Esophagus mucosa (tissue), 1 donor: Measurements from ENCODE around the gene PRMT3. TPM values are rescaled to one million over a fixed set of nuclear protein-coding genes. Genes with fewer than 3 reads are reported as not detected.
"Not testable (repeated sequence)": the region's sequence is repeated elsewhere in the genome, so short reads cannot be mapped to it uniquely, and the experiment has no call there.

Experiments
- ATAC-seq: fragments of 200-7000 bp; cut with Tn5 transposase; one replicate; pipeline ENCODE4 v1.9.1; 2020
- total RNA-seq: library from RNA; stranded (reverse); gene quantifications from one replicate; pipeline ENCODE4 v1.2.4, GENCODE V29; 2023
- donor health status: DM: yes; HTN: yes; CAD: no.

Gene PRMT3
- total RNA-seq, 1 donor from 2014 or later, result 16.7 TPM

GRCh38 chr11:20518323-20518834, 130.9 kb downstream of the PRMT3 start:
- ATAC-seq, result no peak

- no peak for ATAC-seq
These were observed 135.0 kb downstream of the PRMT3 start for GRCh38 chr11:20522536-20522935.

GRCh38 chr11:20529757-20530156, 142.2 kb downstream of the PRMT3 start:
- no peak for ATAC-seq

DNA sequence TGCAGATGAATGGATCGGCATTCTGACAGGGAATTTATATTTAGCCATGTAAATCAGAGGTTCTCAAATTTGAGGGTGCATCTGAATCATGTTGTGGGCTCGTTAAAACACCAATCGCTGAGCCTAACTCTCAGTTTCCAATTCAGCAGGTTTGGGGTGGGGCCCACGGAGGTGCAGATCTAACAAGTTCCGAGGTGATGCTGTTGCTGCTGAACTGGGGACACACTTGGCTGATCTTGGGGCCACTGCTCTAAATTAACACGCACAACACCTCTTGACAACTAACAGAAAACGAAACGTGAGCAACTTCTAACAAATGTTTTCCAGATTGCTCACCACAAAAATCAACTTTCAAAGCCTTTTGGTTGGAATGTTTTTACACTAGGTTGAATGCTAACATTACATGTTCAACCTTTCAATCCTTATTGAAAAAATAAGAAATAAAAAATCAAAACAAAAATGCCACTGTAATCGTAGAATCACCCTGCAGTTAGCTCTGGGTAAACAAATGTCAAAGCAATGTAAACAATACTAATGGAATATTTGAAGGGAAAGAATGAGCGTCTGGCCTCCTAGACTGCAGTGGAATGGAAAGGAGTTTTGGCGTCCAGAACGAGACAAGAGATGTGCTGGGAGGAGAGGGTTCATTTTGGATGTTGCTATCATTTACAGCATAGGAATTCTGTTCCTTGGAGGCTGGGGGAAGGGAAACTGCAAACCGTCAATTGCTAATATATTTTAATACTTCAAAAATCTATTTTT, 143.6 kb downstream of the PRMT3 start:
- no peak for ATAC-seq

DNA sequence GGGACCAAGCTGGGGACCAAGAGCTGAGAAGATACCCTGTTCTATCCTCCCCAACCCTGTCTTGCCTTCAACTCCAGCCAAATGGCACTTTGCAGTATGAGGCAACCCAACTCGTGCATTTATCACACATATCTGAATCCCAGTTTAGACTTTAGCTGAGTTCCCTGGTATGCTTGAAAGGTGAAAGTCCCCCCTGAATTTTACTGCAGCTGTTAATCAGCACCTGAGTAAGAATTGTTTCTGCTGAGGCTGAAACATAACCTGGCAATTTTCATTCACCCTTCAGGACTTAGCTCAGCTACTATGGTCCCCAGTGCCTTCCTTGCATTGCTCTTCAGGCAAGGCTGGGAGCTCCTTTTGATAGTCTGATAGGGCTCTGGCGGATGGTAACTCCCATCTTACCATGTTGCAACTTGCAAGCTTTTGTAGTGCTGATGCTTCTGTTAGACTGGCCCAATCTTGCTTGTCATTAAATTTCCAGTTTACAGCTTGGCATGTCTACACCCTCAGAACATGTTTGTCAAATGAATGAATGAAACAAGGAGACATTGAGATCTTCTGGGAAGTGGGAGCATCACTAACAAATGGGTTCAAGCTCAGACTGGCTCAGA, 147.9 kb downstream of the PRMT3 start:
- no peak for ATAC-seq

GRCh38 chr11:20536365-20536764, 148.8 kb downstream of the PRMT3 start:
- ATAC-seq, result no peak

- ATAC-seq, result no peak
These were observed 149.3 kb downstream of the PRMT3 start for GRCh38 chr11:20536784-20537183.

DNA sequence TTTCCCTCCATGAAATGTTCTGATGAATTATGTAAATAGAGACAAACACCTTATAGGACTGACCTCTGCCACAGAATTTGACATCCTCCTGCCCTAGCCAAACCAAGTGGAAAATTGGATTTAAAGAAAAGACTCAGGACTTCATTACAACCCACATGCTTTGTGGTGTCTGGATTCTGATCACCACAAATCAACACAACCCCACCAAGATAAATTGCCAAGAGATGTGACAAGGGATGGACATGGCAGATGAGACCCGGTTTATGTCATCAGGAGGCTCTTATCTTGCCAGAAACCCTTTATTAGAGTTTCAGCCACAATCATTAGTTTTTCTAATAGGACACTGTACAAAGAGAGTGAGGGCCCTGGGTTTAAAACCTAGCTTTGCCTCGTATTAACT, 154.0 kb downstream of the PRMT3 start:
- no peak for ATAC-seq

GRCh38 chr11:20544603-20545237, 157.2 kb downstream of the PRMT3 start:
- no peak for ATAC-seq

DNA sequence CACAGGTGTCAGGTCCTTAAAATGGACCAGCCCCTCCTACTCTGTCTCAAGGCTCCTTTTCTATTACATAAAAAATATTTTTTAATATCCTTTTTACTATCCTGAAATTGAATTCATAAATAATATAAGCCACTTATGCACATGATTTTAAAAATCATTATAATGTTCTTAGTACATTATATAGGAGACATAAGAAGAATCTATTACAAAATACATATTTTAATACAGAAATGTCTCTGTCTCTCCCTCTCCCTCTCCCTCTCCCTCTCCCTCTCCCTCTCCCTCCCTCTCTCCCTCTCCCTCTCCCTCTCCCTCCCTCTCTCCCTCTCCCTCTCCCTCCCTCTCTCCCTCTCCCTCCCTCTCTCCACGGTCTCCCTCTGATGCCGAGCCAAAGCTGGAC, 159.9 kb downstream of the PRMT3 start:
- ATAC-seq, result no peak

GRCh38 chr11:20551096-20551495, 163.6 kb downstream of the PRMT3 start:
- ATAC-seq, result no peak

GRCh38 chr11:20555783-20556182, 168.3 kb downstream of the PRMT3 start:
- ATAC-seq, result no peak

- not testable (repeated sequence) for ATAC-seq
These were observed 168.9 kb downstream of the PRMT3 start for GRCh38 chr11:20556396-20556795.

DNA sequence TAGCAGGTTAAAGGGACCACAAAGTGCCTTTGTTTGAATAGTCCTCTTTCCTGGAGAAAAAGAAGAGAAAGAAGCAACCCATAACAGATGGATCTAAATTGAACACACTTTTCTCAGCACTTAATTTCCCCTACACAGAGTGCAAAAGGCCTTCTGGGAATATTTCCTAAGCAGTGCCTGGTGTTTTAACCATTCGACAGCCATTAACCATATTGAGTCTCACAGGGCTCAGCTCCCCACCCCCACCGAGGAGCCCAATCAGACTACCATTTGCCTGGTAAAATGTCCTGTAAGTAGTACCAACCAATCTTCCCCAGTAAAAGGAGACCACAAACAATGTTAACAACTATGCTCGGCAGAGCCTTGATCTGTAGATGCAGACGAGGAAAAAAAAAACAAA, 171.2 kb downstream of the PRMT3 start:
- no peak for ATAC-seq

Other genes with a start within 250 kb of the PRMT3 start
- gene DBX1, start 227.2 kb upstream of the PRMT3 start, total RNA-seq, result not detected
- 39.5 TPM for gene HTATIP2, start 24.0 kb upstream of the PRMT3 start, total RNA-seq
- gene SLC6A5, start 211.9 kb downstream of the PRMT3 start, total RNA-seq, result not detected